NCI-H524 treated with DMSO at 0.1 percent for 48 hours (cell line): ENCODE measurements around the gene S100A4.
A peak's percentile ranks its signal among the peaks of the same experiment; 100 is the strongest.

Source experiments
- DNase-seq: peaks from one replicate; lab custom pipeline; 2025; lab: John Stamatoyannopoulos, UW

Gene S100A4

DNA sequence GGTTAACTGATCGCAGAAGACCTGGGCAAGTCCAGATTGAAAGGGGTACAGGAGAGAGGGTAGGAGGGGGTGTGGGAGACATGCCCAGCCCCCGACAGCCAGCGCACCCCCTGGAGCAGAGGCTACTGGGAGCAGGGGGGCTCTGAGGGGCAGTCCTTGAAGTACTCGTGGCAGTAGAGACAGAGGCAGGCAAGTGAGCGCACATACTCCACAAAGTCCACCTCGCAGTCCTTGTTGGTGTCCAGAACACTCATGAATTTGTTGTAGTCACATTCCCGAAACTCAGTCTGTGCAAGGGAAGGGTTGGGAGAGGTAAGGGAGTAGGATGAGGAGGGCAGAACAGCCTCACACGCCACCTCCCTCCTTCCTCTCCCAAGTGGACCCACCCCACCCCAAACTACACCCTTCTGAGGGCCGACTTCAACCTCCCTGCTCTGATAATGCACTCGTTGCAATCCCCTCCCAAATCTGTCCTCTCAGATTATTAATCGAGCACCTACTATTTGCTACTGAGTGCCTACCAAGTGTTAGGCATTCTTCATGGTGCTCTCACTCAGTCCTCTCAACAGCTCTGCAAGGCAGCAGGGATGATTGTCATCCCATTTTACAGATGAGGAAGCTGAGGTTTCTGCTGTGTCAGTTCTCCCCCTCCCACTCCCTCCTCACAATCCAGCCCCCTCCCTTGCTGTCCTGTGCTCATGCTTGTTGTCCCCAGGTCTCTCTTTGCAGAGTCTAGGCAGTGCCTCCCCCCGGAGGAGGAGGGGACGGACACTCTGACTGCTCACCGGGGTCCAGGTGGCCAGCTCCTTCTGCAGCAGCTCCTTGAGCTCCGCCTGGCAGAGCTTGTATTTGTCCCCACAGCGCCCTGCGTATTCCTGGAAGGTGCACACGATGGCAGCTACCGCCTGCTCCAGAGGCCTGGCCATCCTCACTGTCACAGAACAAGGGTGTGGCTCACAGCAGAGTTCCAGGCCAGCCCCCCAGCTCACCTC lies 2.2 kb upstream of the S100A4 start:
- DNase-seq: no peak

DNA sequence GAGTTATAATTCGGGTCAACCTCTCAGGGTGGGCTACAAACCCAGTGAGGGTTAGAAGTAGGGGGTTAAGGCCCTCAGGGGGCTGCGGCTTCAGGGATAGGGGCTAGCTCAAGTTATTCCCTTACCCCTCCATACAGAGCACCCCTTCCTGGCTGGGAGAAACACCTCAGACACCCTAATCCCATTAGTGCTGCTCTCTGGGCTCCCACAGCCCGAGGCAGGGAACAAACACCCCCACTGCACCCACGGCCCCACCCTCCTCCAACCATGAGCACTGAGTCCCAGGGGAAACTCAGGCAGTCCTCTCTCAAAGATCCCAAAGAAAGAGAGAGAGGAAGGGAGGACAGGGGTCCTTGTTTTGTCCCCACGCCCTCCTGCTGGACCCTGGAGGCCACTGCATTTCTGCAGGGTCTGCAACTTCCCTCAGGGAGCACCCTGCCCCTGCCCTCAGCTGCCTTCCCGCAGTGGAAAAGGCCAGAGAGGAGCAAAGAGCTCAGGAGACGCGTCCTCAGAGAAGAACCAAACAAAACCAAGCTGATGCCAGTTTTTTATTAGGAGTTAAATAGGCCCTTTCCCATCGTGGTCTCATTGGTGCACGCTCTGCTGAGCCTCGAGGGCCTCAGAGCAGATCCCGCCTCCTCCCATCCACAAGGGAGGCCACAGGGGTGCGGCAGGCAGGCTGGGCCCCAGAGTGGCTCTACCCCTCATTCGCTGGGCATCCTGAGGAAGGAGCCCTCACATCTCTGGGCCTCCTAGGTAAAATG lies 1.4 kb upstream of the S100A4 start:
- no peak for DNase-seq

DNA sequence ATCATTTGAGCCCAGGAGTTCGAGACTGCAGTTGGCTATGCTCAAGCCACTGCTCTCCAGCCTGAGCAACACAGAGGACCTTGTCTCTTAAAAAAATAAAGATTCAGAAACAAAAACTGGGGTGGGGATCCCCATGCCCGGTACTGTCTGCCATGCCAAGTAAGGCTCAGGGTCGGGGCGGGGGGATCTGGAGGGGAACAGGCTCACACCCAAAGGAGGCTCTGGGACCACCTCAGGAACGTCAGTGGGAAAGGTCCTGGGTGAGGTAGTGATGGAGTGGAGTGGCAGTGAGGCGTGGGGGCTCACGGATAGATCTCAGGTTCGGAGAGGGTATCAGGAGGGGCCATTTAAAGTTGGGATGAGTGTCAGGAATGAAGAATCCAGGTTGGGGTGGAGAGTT lies 765 bp upstream of the S100A4 start:
- DNase-seq: no peak

DNA sequence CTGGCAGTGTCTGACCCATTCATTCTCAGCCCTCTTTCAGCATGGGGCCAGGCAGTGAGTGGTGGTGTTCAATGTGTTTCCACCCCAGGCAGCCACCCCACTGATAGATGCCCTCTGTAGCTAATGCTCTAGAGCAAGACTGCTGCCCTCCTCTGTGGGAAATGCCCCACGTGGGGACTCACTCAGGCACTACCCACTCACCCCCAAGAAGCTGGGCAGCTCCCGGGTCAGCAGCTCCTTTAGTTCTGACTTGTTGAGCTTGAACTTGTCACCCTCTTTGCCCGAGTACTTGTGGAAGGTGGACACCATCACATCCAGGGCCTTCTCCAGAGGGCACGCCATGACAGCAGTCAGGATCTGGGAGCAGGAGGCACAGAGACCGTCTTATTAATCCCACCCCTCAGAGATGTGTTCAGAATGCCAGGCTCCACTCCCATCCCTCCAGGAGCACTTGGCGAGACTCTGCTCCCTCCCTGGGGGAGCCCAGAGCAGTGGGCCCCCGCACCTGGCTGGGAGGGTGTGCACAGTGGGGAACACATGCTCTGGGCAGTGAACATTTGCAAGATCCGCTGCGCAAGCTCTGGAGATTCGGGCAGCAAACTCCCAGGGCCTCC lies 1.0 kb downstream of the S100A4 start:
- DNase-seq: no peak

DNA sequence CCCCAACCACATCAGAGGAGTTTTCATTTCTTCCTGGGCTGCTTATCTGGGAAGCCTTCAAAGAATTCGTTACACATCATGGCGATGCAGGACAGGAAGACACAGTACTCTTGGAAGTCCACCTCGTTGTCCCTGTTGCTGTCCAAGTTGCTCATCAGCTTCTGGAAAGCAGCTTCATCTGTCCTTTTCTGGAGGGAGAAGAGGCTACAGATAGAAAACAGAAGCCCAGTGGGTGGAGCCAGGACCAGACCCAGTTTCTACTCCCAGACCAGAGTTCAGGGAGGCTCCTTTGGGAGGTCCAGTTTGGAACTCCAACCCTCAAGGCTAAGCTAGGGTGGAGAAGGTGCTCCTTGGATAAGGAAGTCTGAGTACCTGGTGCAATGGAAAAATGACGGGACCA lies 1.9 kb downstream of the S100A4 start:
- no peak for DNase-seq

DNA sequence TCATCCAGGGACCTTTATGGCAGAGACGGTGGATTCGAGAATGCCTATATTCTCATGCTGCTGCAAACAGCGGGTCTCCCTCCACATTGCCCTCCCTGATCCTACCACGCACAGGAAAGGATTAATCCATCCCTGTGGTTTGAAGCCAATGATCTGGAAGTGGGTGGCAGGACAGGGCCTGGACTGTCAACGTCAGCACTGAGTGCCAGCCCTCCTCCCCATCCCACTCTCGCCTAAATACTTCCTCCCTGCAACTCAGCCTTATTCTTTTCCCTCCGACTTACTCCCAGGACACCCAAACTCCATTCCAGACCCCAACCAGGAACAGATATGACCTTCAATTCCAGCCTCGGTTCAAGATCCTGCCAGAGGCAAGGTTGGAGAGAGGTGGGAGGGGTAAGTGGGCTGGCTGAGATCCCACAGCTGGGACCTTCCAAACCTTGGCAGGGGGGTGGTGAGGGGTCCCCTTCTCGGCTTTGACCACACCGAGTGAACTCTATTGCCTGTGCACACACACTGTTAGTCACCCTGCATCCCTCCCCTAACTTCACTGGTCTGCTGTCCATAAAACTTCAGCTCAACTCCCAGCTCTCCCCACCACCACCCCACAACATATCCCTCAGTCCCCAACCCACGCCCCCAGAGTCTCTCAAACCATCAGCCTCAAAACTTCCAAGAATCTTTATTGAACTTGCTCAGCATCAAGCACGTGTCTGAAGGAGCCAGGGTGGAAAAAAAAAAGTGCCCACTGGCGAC lies 2.5 kb downstream of the S100A4 start:
- no peak for DNase-seq

DNA sequence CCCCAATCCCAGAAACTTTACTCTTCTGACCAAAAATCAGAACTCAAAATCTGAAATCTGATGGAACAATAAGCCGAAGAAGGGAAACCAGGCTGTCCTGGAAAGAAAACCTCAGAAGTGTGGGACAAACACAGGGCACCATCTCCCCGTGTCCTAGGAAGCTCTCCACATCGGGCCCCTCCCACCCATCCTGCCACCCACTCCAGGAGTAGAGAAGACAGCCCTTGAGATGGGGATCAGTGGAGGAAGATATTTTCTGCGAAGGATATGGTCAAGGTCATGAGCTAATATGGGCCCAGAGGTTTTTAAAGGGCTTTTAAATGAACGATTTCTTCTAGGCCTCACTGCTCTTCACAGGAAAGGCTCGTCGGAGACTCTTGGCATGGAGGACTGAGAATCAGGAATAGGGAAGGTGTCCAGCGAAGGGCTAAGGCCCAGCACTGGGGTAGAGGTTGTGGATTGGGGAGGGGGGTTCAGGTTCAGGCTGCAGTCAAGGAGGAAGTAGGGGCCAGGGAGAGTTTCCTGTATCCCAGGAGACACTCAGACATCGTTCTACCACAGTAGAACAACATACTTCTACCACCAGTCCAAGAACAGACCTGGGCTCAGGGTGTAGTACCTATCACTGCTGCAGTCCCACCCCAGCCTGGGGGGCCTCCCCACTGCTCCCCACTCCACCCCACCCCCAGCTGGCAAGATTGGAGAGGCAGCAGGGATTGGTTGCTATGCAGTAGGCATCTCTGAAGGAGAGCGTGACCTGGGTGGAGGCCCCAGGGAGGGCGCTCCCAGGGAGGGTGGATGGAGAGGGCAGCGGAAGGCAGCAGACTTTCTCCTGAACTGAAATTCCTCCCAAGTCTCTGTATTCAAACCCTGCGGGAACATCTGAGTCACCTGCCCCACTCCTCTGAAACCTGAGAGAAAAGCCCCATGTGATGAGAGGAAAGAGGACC lies 3.7 kb downstream of the S100A4 start:
- no peak for DNase-seq

DNA sequence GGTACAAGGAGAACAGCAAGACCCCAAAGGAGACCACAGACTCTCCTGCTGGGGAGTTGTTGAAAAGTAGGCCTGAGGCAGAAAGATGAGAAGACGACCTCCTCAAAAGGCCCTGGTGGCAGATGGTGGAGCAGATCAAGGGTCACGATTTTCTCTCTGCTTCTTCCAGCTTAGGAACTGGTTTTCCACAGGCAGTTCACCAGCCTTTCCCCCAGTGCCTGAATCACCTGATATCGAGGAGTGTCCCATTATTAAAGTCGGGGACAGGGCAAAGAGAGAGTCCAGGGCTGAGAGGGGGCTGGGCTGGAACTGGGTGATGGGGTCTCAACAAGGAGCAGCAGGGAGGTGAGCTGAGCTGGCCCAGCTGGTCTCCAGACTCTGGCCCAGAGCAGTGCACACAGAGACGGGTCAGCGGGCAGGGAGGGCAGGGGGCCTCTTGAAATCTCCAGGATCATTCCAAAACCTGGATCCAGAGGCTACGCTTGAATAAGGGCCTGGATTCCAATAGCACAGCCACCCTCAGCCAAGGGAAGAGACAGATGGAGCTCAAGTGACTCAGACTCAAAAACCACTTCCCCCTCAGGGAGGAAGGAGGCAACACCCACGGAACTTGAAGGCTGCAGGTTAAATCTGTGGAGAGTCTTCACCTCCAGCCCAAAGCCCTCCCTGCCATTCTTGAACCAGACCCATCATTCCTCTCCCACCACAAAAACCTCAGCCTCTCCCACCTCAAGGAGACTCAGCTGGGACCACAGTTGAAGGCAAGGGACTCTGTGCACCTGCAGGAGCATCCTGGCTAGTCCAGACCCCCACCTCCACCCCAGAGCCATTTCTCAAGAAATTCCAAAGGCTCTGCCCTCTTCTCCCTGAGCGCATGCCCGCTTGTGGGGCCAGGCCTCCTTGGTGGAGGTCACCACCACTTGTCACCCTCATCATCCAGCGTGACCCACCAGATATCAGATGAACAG lies 4.9 kb downstream of the S100A4 start, which contains the start of gene S100A5:
S100A5 (minus strand) TSS at position 541 of the 968 bp plus-strand sequence. CDS start 743 bp downstream, outside the sequence.
- DNase-seq: peak; percentile 40

DNA sequence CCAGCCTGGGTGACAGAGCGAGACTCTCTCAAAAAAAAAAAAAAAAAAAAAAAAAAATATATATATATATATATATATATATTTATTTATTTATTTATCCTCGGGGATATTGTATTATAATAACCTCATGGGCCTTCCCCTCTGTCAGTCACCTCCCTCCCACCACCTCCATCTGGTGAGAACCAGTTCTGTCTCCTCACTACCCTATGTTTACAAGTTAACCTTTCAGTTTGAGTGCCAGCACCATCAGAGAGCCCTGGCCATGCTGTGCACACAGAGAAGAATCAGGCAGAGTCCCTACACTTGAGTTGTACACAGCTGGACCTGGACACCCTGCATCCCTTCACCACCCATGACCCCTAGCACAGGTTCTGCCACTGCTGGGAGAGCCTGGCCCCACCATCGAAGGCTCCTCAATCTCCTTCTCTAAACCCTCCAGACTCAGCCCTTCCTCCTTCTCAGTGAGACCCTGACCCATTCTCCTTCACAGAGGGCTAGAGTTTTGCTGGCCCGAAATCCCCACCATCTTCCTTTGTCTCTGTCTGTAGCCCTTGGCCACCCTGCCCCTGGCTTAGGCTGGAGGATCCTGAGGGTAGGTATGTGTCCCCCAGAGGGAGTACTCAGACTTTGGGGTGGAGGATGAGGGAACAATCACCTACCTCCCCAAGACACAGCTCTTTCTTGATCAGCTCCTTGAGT lies 6.1 kb downstream of the S100A4 start:
- no peak for DNase-seq

DNA sequence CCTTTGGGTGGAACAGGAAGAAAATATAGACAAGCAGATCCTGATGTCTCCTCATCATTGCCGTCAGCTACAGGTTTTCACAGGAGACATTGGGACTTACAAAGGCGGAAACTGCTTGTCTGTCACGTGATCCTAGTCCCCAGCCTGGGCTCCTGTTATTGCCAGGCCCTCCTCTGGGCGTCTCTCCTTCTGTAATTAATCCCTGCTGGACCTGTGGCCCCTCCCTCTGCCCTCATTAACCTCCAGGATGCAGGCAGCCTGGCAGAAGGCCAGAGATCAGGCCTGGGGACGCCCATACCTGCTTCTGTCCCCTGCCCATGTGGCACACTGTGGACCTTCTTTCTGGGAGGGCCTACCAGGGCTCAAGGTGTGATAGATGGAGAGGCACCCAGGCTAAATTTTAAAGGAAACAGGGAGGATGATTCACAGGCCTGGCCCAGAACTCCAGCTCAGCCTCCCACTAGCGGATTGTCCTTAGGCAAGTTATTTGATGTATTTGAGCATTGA lies 7.2 kb downstream of the S100A4 start:
- DNase-seq: peak; percentile 33

DNA sequence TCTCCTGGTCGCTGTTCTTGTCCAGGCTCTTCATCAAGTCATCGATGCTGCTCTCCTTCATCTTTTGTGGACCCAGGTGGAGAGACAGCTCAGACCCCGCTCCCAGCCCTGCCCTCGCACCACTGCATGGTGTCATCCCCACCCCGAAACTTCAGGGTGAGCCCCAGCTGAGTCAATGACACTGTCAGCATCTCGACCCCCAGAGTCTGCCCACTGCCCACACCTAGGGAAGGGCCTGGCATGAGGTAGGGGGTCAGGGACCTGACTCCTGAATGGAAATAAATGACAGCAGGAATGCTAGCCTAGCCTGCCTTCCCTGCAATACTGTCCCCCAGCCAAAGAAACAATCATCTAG lies 8.3 kb downstream of the S100A4 start:
- no peak for DNase-seq

DNA sequence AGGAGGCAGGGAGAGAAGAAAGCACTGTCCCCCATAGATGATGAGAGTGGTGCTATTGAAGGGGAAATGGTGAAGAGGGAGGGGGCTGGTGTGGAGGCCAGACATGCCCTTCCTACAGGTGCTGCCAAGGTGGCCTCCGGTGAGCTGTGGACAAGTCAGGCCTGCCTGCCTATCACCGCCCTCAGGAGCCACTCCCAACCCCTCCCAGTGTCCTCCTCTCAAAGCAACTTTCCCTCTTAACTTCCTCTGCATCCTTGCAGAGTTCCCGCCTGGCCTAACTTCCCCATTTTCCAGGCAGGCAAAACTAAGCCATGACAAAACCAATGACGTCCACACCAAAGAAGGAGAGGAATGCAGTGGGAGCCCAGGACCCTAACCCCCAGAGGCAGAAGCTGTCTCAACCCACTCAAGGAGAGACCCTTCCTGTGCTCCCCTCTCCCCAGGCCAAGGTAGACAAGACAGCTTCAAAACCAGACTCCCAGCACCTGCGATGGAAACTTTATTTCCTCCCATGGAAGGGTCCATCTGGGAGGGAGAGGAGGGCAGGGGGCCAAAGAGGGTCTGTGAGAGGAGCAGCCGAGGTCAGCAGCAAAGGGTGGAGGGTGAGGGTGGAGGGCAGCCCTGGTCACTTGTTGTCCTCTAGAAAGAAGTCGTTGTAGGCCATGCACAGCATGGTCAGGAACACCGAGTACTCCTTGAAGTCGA lies 8.8 kb downstream of the S100A4 start:
- no peak for DNase-seq

DNA sequence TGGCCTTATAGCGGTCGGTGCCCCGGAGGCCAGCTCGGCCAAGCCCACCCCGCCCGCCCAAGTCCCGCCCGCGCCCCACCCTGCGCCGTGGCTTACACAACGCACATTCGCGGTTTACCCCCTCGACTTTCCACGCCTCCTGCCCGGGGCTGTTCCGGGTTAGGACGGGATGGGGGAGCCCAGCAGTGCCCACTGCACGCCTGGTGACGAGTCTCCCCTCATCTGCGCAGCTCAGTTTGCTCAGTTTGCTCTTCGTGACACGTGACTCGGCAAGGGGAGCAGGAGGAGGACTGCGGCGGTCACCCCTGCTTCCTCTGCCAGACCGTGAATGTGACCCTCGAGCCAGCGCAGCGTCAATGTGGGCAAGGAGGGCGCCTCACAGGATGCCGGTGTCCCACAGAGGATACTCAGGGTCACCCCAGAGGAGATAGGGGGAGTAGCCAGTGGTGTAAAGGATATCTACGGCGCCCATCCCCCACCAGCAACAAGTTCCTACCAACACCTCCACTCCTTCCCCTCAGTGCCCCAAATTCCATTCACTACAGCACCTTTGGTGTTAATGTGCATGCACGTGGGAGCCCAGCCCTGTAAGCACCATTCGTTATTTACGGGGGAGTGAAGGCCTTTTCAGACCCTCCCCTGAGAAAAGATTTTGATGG lies 9.5 kb downstream of the S100A4 start:
- no peak for DNase-seq

DNA sequence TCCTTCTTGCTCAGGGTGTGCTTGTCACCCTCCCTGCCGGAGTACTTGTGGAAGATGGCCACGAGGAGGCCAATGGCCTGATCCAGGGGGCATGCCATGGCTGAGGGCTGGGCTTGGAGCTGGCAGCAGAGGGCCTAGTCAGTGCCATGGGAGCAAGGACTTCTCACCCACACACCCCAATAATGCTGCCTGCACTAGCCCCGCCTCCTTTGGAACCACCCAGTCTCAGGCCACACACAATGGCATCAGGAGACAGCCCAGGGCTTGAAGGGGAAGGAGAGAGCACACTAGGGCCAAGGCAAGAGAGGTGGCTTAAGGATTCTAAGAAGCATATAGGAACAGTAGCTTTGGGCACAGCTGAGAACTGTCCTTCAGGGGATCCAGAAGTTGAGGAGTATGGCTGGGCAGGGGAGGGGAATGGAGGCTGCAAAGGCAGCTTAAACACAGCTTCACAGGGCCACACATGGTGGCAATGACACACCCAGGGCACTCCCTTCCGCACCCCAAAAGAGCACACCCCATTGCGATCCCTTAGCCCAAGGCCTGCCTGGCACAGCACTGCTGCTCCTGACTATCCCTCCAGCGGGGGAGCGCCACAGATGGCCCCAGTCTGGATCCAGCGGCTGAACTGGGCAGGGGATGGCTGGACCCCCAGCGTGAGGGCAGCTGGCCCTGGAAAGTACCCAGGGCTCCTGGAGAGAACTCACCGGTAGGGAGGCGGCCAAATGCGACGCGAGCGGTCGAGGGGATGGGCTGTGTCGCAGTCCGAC lies 10.2 kb downstream of the S100A4 start, which contains the start of gene S100A6:
S100A6 (minus strand) TSS at position 750 of the 770 bp plus-strand sequence; CDS start at position 98, 652 bp downstream.
- no peak for DNase-seq

DNA sequence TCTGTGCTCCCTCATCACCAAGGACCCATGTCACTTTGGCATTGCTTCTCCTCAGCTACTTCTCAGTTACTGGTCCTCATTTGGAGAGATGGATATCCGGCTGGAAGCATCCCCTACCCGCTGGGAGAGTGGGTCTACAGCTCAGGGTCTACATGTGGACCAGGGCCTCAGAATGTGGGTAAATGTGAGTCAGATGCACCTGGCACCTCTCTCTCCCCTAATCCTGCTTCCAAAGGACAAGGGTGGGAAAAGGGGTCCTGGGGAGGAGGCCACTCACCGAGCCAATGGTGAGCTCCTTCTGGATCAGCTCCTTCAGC lies 10.7 kb downstream of the S100A4 start:
- DNase-seq: no peak

DNA sequence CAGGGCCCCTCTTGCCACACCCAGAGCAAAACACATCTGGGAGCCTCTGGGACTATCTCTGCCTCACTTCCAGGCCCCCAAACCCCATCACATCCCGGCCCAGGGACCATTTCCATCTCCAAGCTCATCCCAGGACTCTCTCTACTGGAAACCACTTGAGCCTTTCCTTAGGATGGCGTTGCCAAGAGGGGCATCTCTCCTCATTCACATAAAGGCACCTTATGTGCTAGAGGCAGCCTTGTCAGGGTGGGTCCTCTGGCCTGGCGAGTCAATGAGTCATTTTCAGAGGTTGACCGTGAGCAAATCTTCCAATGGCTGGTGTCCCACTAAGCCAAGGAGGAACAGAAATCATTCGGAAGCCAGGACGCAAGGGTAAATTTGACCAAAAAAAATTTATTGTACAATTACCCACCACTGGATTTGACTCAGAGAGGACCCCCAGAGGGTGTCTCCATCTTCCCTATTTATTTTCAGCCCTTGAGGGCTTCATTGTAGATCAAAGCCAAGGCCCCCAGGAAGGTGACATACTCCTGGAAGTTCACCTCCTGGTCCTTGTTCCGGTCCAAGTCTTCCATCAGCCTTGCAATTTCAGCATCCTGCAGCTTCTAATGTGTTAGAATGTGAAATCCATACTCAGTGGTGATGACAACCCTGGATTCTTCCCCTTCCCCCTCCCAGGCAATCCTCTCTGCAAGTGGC lies 11.2 kb downstream of the S100A4 start:
- DNase-seq: no peak
